Measurements from ENCODE around the gene SERPINB7. TPM values are rescaled to one million over a fixed set of nuclear protein-coding genes. Genes with fewer than 3 reads are reported as not detected.

SERPINB7 gene
- polyA plus RNA-seq, 1 donor from 2014 or later: not detected

DNA sequence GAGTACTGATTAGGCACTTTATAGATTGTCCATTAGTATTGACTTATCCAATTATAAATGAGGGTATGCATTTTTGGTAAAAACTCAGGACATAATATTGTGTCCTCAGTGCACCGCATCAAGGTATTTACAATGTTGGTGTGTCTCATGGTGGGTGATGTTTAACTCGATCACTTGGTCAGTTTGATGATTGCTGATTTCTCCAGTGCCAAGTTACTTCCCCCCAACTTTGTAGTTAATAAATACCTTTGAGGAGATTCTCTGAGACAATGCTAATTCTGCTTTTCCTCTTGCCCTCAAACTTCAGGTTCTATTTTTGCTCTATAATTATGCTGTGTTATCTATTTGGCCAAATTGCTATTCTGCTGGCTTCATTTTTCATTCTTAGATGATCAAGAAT lies 28.2 kb upstream of the SERPINB7 start:
- Histone ChIP-seq H3K9me2 (ENCODE audit: insufficient read depth, low read length) (no peaks in the 10 kb centered on the region), H3K4me2 (ENCODE audit: low read length) (no peak overlapping the region), H2AFZ (ENCODE audit: low read depth, low read length) (no peak overlapping the region), H3K79me2 (replicated peaks; ENCODE audit: insufficient read depth, low read length) (no peaks in the 10 kb centered on the region), H3K9me3 (ENCODE audit: low read length) (no peaks in the 10 kb centered on the region), H3K27ac (ENCODE audit: low read length) (no peak overlapping the region), H4K20me1 (ENCODE audit: insufficient read depth) (no peaks in the 10 kb centered on the region), H3K9ac (ENCODE audit: low read length) (no peak overlapping the region), H3K36me3 (ENCODE audit: insufficient read depth, low read length) (no peaks in the 10 kb centered on the region), H3F3A (ENCODE audit: insufficient read depth, low read length, poor library complexity, severe bottlenecking) (no peaks in the 10 kb centered on the region), H3K4me3 (ENCODE audit: low read length) (no peak overlapping the region), H3K27me3 (ENCODE audit: insufficient read depth, low read depth, low read length) (no peaks in the 10 kb centered on the region)
- TF ChIP-seq TAF1 (IDR thresholded peaks at IDR 0.05; ENCODE audit: low read depth) (no peak), EZH2 (IDR thresholded peaks at IDR 0.05; ENCODE audit: borderline replicate concordance, insufficient read depth, low read length, poor library complexity, severe bottlenecking) (no peak), EP300 (conservative IDR thresholded peaks at IDR 0.05; ENCODE audit: poor library complexity, severe bottlenecking) (no peak)
- TF ChIP-seq, protein P1, sequence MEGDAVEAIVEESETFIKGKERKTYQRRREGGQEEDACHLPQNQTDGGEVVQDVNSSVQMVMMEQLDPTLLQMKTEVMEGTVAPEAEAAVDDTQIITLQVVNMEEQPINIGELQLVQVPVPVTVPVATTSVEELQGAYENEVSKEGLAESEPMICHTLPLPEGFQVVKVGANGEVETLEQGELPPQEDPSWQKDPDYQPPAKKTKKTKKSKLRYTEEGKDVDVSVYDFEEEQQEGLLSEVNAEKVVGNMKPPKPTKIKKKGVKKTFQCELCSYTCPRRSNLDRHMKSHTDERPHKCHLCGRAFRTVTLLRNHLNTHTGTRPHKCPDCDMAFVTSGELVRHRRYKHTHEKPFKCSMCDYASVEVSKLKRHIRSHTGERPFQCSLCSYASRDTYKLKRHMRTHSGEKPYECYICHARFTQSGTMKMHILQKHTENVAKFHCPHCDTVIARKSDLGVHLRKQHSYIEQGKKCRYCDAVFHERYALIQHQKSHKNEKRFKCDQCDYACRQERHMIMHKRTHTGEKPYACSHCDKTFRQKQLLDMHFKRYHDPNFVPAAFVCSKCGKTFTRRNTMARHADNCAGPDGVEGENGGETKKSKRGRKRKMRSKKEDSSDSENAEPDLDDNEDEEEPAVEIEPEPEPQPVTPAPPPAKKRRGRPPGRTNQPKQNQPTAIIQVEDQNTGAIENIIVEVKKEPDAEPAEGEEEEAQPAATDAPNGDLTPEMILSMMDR (IDR thresholded peaks at IDR 0.05; ENCODE audit: poor library complexity, severe bottlenecking): no peak
- TF ChIP-seq, protein P2, sequence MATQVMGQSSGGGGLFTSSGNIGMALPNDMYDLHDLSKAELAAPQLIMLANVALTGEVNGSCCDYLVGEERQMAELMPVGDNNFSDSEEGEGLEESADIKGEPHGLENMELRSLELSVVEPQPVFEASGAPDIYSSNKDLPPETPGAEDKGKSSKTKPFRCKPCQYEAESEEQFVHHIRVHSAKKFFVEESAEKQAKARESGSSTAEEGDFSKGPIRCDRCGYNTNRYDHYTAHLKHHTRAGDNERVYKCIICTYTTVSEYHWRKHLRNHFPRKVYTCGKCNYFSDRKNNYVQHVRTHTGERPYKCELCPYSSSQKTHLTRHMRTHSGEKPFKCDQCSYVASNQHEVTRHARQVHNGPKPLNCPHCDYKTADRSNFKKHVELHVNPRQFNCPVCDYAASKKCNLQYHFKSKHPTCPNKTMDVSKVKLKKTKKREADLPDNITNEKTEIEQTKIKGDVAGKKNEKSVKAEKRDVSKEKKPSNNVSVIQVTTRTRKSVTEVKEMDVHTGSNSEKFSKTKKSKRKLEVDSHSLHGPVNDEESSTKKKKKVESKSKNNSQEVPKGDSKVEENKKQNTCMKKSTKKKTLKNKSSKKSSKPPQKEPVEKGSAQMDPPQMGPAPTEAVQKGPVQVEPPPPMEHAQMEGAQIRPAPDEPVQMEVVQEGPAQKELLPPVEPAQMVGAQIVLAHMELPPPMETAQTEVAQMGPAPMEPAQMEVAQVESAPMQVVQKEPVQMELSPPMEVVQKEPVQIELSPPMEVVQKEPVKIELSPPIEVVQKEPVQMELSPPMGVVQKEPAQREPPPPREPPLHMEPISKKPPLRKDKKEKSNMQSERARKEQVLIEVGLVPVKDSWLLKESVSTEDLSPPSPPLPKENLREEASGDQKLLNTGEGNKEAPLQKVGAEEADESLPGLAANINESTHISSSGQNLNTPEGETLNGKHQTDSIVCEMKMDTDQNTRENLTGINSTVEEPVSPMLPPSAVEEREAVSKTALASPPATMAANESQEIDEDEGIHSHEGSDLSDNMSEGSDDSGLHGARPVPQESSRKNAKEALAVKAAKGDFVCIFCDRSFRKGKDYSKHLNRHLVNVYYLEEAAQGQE (IDR thresholded peaks at IDR 0.05; ENCODE audit: borderline replicate concordance): no peak

DNA sequence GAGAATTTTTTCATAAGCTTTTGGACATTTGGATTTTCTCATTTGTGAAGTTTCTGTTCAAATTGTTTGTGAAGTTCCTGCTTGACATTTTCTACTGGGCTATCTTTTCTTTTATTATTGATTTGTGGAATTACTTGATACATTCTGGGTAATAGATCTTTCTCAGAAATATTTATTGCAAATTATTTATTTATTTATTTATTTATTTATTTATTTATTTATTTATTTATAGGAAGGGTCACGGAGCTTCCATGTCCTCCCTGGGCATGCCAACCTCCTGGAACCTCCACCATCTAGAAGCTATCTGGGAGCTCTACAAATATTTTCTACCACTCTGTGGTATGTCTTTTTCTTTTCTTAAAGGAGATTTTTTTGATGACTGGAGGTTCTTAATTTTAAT lies 25.7 kb upstream of the SERPINB7 start:
- Histone ChIP-seq H3K27me3 (ENCODE audit: insufficient read depth, low read depth, low read length) (no peaks in the 10 kb centered on the region), H4K20me1 (ENCODE audit: insufficient read depth) (no peaks in the 10 kb centered on the region), H3K27ac (ENCODE audit: low read length) (no peak overlapping the region), H3F3A (ENCODE audit: insufficient read depth, low read length, poor library complexity, severe bottlenecking) (no peaks in the 10 kb centered on the region), H3K9ac (ENCODE audit: low read length) (no peak overlapping the region), H3K9me3 (ENCODE audit: low read length) (no peaks in the 10 kb centered on the region), H3K79me2 (replicated peaks; ENCODE audit: insufficient read depth, low read length) (no peaks in the 10 kb centered on the region), H3K4me2 (ENCODE audit: low read length) (no peak overlapping the region), H2AFZ (ENCODE audit: low read depth, low read length) (no peak overlapping the region), H3K36me3 (ENCODE audit: insufficient read depth, low read length) (no peaks in the 10 kb centered on the region), H3K9me2 (ENCODE audit: insufficient read depth, low read length) (no peaks in the 10 kb centered on the region), H3K4me3 (ENCODE audit: low read length) (no peak overlapping the region)
- TF ChIP-seq RAD21 (conservative IDR thresholded peaks at IDR 0.05): no peak
- TF ChIP-seq MXI1 (conservative IDR thresholded peaks at IDR 0.05; ENCODE audit: poor library complexity, severe bottlenecking): no peak
- no peak for TF ChIP-seq EZH2 (IDR thresholded peaks at IDR 0.05; ENCODE audit: borderline replicate concordance, insufficient read depth, low read length, poor library complexity, severe bottlenecking)
- TF ChIP-seq TAF1 (IDR thresholded peaks at IDR 0.05; ENCODE audit: low read depth): no peak
- TF ChIP-seq, protein P2 (IDR thresholded peaks at IDR 0.05; ENCODE audit: borderline replicate concordance): no peak
- TF ChIP-seq, protein P1 (IDR thresholded peaks at IDR 0.05; ENCODE audit: poor library complexity, severe bottlenecking): no peak
